GM12878 (cell line): ENCODE results near the gene GALNT12.

ENCODE experiments used
- ETV6 ChIP-seq, 2 experiments: fragments of 450-650 bp in 1 of 2; IDR thresholded peaks in 1 of 2; conservative IDR thresholded peaks in 1 of 2; 2 replicates each; pipeline ENCODE4 v1.6.1; 2014; ENCODE audit warnings: antibody characterized with exemption in 1 of 2, borderline replicate concordance in 1 of 2, low read depth in 1 of 2, mild to moderate bottlenecking in 1 of 2, moderate library complexity in 1 of 2
- FOS ChIP-seq: IDR thresholded peaks from 3 replicates; pipeline ENCODE4 v1.6.1; 2011; ENCODE audit warnings: borderline replicate concordance; ENCODE audit not compliant: insufficient read length; ENCODE audit errors: extremely low read depth
- GATAD2B ChIP-seq: fragments of 450-650 bp; conservative IDR thresholded peaks from 2 replicates; pipeline ENCODE4 v1.6.1; 2017; ENCODE audit warnings: low read depth, mild to moderate bottlenecking, moderate library complexity
- HDAC2 ChIP-seq: fragments of 200-600 bp; sonication (generic); IDR thresholded peaks from 2 replicates; pipeline ENCODE4 v1.6.1; 2017
- MTA3 ChIP-seq: IDR thresholded peaks from 2 replicates; pipeline ENCODE4 v1.6.1; 2012; ENCODE audit warnings: low read length, inconsistent platforms, borderline replicate concordance
- POLR2AphosphoS2 ChIP-seq: IDR thresholded peaks from 2 replicates; pipeline ENCODE4 v1.6.1; 2011; ENCODE audit warnings: low read depth, mild to moderate bottlenecking, low read length, improper control_type of control experiment, moderate library complexity
- RAD21 ChIP-seq: IDR thresholded peaks from 2 replicates; pipeline ENCODE4 v1.6.1; 2011; ENCODE audit warnings: mild to moderate bottlenecking, low read depth, low read length, moderate library complexity; ENCODE audit not compliant: insufficient read depth

DNA sequence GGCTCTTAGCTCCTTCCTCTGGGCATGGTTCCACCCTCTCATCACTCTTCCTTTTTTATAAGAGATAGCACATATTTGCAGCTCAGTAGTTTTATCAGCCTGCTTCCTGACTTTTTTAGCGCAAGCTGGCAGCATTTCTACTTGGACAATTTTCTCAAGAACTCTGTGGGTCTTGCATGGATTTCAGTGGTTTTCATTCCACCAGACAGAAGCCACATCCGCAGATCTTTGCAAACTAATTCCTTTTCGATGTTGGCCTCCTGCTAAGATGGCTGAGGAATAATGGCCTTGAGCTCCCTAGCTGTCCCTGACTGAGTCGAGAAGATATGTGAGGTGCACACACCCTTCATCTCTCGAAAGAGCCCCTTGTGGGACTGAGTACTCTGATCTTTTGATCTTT lies 49.5 kb downstream of the GALNT12 start:
- TF ChIP-seq HDAC2 (no peak), ETV6 (conservative IDR thresholded peaks at IDR 0.05 in 1 of 2, IDR thresholded peaks at IDR 0.05 in 1 of 2; ENCODE audit: borderline replicate concordance in 1 of 2, low read depth in 1 of 2) (no peak), MTA3 (no peak), GATAD2B (no peak), FOS (no peak), RAD21 (no peak), POLR2AphosphoS2 (no peak)
